DMS53 treated with DMSO at 0.1 percent for 48 hours (cell line): Measurements from ENCODE around the gene ADCY9.
A peak's percentile ranks its signal among the peaks of the same experiment; 100 is the strongest.
"Not testable (repeated sequence)": the region's sequence is repeated elsewhere in the genome, so short reads cannot be mapped to it uniquely, and the experiment has no call there.

Source experiments
- DNase-seq: peaks from one replicate; lab custom pipeline; 2025; ENCODE audit not compliant: unreplicated experiment; lab: John Stamatoyannopoulos, UW

The ADCY9 gene

DNA sequence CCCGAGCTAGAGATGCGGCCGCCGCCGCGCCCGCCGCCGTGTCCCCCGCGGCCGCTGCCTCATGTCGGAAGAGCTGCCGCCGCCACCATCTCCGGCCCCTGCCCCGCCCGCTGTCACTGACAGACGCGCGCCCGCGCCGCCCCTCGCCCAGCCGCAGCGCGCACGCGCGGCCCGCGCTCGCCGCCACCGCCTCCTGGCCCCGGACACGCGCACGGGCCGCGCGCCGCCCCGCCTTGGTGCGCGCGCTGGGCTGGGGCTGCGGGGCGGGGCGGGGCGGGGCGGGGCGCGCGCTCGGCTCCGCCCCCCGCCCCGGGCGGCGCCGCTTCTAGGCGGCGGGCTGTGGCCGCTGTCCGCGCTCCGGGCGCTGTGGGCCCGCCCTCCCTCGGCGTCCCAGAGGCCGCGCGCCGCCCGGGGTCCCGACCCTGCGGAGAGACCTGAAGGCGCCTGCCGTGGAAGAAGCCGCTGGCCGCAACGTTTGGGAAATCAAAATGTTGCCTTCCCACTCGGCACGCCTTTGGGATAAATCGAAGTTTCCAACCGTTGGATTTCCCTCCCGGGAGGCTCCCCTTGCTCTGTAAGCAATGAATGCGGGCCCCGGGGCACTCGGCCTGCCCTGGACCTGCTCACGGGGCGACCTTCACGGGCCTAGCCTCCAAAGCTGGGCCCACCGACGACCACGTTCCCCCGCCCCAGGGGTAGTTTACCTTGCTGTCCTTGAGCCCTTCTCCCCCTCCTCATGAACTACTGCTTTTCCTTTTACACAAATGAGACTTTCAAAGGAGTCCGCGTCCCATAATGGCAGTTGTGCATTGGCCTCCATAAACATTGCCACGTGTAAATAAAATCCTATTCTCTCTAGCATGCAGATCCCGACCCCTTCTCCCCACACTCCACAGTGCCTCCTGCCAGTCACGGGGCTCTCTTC is at the start of gene ADCY9:
TSS of gene ADCY9 (minus strand) at position 118 of the 925 bp plus-strand sequence. CDS start 1,000 bp downstream, outside the sequence.
- peak; percentile 27 for DNase-seq

DNA sequence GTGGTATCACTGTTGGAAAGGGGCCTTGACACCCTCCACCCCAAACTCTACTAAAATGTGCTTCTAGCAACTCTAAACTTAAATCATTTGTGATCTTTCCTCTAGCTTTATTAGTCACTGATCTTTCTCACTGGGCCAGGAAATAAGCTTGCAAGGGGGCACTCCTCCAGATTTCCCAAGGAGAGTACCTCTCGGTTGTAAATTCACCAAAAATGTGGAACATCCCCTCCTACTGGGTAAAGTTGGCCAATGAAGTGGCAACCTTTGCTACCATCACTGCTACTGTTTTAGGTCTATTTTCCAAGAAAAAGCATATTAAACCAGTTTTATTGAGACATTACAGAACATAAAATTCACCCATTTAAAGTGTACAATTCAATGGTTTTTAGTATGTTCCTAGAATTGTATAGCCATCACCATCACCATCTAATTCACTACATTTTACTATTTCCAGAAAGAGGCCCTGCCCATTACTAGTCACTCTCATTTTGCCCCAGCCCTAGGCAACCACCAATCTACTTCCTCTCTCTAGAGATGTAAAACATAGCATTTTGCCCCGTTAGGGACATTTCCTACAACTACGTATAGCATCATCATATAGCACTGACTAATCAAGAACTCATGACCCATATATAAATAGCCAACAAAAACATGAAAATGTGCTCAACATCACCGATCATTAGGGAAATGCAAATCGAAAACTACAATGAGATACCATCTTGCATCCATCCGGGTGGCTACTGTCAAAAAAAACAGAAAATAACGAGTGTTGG is 44.6 kb upstream of the ADCY9 start:
- DNase-seq, result no peak

DNA sequence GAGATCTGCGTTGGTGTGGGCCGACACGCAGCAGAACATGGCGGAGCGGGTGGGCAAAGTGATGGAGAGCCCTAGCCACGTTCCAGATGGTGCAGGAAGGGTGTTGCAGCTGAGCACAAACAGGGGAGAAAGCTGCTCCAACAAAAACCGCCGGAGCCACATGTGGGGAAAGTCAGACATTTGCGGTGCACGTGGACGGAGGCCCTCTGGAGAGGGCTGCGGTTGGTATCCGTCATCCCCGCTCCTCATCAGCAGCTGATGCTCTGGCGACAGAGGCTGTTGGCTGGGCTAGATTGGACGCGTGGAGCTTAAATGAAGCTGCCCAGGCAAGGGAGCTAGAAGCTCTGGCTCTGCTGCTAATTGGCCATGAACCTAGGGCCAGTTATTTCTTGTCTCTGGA is 43.5 kb upstream of the ADCY9 start:
- DNase-seq, result no peak

DNA sequence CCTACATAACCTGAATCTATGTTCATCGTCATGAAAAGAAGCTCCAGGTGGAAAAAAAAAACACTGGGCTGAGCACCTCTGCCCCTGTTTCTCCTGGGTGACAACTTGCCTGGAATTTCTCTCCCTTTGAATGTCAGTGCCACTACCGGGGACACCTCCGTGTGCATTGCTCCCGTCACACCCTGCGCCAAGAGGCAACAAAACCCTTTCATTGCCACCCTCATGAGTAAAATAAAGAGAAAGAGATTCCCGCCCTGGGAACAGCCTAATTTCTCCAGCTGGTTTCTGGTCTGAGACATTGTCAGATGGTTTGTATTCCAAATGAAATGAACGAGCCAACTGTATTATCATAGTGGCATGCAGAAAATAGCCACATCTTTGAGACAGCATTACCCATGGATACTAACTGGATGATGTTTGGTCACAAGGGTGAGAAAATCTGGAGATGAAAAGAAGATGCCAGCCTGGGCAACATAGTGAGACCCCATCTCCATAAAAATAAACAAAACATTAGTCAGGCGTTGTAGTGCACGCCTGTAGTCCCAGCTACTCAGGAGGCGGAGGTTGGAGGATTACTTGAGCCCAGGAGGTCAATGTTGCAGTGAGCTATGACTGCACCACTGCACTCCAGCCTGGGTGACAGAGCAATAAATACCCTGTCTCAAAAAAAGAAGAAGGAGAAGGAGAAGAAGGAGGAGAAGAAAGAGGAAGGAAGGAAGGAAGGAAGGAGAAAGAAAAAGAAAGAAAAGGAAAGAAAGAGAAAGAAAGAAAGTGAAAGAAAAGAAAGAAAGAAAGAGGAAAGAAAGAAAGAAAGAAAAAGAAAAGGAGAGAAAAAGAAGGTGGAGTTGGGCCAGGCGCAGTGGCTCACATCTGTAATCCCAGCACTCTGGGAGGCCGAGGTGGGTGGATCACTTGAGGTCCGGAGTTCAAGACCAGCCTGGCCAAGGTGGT is 42.2 kb upstream of the ADCY9 start:
- DNase-seq, result no peak

DNA sequence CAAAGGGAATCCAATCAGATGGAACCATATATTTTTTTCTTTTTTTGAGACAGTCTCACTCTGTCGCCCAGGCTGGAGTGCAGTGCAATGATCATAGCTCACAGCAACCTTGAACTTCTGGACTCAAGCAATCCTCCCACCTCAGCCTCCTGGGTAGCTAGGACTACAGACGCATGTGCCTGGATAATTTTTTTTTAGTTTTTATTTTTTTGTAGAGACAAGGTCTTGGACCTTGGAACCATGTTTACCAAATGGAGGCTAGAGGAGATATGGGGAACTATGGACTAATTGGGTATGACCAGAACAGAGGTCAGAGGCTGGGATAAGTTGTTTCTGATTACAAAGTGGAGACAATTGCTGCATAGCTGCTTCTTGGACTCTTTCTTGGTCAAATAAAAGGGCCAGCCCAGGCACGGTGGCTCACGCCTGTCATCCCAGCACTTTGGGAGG is 41.2 kb upstream of the ADCY9 start:
- no peak for DNase-seq

DNA sequence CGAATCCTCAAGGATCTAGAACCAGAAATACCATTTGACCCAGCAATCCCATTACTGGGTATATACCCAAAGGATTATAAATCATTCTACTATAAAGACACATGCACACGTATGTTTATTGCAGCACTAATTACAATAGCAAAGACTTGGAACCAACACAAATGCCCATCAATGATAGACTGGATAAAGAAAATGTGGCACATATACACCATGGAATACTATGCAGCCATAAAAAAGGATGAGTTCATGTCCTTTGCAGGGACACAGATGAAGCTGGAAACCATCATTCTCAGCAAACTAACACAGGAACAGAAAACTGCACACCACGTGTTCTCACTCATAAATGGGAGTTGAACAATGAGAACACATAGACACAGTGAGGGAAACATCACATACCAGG is 40.3 kb upstream of the ADCY9 start:
- DNase-seq, result not testable (repeated sequence)

DNA sequence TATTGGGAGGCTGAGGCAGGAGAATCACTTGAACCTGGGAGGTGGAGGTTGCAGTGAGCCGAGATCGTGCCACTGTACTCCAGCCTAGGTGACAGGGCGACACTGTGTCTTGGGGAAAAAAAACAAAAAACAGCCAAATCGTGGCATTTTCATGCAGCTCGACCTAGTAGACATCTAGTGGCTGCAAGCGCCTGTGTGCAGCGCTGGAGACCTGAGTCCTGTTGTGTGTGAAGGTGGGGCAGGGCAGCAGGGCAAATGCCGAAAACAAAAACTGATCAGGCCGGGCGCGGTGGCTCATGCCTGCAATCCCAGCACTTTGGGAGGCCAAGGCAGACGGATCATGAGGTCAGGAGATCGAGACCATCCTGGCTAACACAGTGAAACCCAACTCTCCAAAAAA is 37.1 kb upstream of the ADCY9 start:
- DNase-seq, result not testable (repeated sequence)

DNA sequence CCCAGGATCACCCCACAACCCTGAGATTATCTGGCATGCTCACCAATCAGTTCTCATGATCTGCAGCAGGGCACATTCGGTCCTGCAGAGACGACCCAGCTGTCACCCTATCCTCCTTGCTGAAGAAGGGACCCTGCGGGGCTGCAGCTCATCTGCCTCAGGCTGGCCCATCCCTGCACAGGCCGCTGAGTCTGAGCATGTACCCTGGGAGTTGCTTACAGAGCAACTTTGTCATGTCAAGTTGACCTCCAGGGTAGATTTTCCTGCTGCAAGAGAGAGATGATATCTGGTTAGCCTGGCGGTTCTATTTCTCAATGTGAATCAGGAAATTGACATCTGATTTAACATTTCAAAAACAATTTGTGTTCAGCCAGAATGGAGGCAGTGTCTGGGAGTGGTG is 36.0 kb upstream of the ADCY9 start:
- no peak for DNase-seq

DNA sequence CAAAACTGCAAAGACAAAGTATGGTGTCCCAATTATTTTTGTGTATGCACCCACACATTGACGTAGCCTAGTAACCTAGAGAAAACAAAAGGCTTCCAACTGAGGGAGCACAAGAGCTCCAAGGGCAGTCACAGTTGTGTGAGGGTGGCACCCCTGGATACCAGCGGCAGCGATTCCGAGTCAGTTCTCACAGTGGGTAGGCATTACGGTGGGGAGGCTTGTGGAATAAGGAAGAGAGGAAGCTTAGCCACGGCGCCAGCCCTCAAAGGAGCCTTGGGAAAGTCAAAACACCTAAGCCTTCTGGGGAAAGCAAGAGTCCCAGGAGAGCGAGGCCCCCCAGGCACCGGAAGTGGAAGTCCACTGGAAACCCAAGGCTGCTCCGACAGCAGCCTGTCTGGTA is 31.0 kb upstream of the ADCY9 start:
- DNase-seq, result no peak

DNA sequence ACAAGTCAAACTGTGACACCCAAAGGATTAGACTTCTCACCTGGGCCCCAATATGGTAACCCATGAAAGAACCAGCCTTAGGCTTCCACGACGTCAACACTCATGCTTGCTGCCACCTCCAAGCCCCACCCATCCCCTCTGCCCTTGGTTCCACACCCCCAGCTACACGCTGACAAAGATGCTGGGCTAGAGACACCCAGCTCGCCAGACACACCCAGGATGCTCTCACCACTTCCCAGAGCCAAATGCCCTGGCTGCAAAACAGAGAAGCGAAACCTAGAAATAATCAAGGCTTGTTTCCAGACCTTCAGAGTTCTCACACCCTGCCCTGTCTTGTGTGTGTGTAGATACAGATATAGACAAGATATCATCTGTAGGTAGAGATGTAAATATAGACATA is 26.0 kb upstream of the ADCY9 start:
- DNase-seq, result no peak

DNA sequence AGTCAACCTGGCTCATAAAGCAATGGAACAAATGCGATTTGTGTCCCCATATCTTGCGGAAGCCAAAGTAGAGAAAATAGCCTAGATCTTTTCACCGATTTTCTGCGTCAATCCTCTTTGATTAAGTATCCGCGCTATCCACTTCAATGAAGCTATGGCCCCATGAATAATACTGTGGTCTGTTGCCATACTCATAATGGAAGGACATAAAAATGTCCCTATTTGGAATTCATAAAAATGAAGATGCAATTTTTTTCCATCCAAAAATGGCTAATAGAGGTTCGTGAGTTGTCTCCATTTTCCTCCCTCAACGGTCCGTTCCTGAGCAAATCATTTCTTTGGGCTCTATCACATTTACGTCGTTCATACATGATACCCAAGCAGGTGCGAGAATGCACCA is 25.4 kb upstream of the ADCY9 start:
- no peak for DNase-seq

DNA sequence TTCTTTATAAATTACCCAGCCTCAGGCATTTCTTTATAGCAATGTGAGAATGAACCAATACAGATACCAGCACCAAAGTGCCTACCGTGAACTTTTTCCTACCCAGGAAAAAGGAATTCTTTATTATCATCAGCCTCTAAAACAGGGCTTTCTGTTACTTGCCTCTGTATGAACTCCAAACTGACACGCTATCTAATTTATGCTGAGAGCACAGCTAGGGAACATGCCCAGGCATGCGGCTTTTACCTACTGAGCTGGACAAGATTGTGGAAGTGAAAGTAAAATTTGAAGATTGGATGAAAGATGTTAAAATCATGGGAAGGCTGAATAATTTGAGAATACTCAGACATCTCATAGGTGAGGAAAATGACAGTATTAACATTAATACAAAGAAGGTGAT is 24.4 kb upstream of the ADCY9 start:
- DNase-seq, result no peak

DNA sequence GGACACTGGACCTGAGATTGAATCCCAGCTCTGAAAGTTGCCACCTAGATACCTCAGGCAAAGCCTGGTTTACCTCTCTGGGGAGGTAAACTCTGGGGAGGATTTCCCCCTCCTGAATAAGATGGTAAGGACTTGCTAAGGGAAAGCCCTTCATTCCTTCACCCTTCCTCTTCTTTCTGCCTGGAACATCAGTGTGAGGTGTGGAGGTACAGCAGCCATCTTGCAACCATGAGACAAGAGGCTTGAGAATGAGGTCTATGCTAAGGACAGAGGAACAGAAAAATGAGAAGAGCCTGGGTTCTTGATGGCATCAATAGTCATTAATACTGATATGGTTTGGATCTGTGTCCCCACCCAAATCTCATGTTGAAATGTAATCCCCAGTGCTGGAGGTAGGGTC is 23.7 kb upstream of the ADCY9 start:
- no peak for DNase-seq

DNA sequence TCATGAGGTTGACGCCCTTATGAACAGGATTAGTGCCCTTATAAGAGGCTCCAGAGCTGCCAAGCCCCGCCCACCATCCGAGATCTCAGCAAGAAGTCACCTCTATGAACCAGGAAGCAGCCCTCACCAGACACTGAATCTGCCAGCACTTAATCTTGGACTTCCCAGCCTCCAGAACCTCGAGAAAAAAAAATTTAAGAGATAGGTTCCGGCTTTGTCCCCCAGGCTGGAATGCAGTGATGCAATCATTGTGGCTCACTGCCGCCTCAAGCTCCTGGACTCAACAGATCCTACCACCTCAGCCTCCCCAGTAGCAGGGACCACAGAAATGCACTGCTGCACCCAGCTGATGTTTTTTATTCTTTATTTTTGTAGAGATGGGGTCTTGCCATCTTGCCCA is 22.5 kb upstream of the ADCY9 start:
- DNase-seq, result no peak

DNA sequence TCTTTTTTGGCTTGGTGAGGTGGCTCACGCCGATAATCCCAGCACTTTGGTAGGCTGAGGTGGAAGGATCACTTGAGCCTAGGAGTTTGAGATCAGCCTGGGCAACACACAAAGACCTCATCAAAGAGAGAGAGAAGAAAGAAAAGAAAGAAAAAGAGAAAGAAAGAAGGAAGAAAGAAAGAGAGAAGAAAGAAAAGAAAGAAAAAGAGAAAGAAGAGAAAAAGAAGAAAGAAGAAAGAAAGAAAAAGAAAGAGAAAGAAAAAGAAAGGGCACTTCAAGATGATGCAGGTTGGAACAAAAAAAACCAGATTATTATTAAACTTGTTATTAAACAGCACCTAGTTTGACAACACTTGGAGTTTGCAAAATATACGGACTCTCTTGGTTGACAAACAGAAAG is 21.2 kb upstream of the ADCY9 start:
- DNase-seq, result no peak

DNA sequence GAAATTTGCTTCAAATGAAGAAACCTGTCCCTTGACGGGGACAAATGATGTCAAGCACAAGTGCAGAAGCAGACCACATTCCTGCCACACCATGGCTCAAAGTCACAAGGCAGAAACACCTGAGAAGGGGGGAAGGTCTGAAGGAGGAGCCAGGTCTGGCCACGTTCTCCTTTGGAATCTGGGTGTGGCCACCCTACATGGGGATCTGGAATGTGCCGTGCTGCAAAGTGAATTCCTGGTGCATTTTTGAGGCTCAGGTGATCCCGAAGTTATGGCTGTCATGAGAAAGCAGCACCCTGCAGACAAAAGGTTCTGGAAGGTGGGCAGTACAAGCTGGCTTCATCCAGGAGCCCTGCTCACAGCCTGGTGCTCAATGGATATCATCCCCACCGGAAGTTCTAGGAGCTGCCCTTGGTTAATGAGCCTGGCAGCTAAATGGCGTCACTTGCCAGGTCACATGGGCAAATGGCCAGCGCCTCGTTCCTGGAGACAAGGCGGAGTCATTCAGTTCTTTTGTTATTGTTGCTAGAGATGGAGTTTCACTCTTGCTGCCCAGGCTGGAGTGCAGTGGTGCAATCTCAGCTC is 20.1 kb upstream of the ADCY9 start:
- DNase-seq, result no peak

DNA sequence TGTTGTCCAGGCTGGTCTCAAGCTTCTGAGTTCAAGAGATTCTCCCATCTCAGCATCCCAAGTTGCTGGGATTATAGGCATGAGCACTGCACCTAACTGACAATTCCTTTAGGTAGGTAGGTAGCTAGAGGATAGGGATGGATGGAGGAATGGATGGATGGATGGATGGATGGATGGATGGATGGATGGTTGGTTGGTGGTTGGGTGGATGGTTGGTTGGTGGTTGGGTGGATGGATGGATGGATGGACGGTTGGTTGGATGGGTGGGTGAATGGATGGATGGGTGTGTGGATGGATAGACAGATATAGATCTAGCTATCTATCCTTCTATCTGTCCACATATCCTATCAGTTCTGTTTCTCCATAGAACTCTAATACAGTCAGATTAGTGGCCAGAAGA is 19.3 kb upstream of the ADCY9 start:
- DNase-seq, result no peak

DNA sequence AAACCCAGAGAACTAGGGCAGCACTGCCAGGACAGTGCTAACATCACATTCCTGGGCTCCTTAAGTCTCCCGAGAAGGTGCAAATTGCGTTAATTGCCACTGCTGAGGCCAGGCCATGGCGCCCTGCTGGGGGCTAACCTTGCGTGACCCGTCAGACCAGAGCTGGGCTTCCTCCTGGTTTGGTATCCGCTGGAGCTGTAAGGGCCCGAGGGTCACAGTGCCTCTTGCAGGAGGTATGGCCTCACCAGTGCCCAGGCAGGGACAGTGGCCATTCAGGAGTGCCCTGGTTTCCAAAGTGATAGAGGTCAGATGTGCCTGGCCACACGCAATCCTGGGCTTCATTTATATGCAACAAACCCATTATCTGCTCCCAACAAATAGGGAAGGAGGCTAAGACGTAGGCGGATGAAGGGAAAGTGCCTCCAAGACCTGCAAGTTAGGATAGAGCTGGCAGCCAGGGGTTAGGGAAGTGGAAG is 17.7 kb upstream of the ADCY9 start:
- DNase-seq, result no peak

DNA sequence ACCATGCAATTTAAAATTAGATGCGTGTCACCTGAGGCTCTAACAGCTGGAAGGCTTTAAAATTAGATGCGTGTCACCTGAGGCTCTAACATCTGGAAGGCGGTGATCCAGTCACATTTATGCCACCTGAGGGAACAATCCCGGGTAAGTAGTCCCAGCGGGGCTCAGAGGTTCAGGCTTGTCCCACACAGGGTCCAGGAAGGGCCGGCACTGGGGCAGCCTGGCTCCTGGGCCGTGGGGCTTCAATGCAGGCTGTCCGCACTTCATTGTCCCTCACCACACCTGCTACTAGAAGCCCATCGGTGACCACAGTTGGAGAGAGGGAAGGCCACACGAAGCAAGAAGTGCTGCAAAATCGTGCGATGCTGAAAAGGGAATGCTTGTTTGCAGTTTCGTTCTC is 15.4 kb upstream of the ADCY9 start:
- DNase-seq, result no peak

DNA sequence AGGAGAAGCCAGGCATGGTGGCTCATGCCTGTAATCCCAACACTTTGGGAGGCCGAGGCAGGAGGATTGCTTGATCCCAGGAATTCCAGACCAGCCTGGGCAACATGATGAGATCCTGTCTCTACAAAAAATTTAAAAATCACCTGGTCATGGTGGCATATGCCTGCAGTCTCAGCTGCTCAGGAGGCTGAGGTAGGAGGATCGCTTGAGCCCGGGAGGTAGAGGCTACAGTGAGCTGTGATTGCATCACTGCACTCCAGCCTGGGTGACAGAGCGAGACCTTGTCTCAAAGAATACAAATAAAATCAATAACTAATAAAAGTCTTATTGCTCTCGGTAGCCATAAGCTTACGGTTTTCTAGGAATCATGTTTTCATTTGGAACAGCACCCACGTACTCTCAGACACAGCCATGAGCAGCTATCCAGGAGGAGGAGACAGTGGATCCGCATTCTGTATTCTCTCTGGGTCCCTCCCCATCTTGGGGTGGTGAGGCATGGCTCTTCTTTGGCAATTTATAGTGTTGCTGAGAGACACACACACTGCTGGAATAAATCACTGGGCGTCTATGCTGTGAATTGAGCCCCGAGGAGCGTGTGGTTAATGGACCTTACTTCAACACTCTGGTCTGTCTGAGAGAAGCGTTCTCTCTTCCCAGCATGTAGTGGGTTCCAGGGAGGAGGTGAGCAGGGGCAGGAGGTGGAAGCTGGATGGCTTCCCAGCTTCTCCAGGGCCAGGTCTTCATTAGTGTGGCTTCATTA is 8.5 kb upstream of the ADCY9 start:
- DNase-seq, result no peak
